ENCODE results near the gene TFAP2E.

Gene TFAP2E

GRCh38 chr1:35580949-35581388 is 7.9 kb downstream of the TFAP2E start:
- TF ChIP-seq, protein P1, sequence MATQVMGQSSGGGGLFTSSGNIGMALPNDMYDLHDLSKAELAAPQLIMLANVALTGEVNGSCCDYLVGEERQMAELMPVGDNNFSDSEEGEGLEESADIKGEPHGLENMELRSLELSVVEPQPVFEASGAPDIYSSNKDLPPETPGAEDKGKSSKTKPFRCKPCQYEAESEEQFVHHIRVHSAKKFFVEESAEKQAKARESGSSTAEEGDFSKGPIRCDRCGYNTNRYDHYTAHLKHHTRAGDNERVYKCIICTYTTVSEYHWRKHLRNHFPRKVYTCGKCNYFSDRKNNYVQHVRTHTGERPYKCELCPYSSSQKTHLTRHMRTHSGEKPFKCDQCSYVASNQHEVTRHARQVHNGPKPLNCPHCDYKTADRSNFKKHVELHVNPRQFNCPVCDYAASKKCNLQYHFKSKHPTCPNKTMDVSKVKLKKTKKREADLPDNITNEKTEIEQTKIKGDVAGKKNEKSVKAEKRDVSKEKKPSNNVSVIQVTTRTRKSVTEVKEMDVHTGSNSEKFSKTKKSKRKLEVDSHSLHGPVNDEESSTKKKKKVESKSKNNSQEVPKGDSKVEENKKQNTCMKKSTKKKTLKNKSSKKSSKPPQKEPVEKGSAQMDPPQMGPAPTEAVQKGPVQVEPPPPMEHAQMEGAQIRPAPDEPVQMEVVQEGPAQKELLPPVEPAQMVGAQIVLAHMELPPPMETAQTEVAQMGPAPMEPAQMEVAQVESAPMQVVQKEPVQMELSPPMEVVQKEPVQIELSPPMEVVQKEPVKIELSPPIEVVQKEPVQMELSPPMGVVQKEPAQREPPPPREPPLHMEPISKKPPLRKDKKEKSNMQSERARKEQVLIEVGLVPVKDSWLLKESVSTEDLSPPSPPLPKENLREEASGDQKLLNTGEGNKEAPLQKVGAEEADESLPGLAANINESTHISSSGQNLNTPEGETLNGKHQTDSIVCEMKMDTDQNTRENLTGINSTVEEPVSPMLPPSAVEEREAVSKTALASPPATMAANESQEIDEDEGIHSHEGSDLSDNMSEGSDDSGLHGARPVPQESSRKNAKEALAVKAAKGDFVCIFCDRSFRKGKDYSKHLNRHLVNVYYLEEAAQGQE (IDR thresholded peaks at IDR 0.05; ENCODE audit: insufficient read depth in 1 of 2, low read depth in 2 of 2, low read length in 2 of 2): no peak
- TF ChIP-seq SIN3A (IDR thresholded peaks at IDR 0.05; ENCODE audit: borderline replicate concordance, insufficient read depth, low read length) (no peak), FOXP2 (optimal IDR thresholded peaks at IDR 0.05; ENCODE audit: borderline replicate concordance, extremely low read depth, extremely low read length, insufficient read depth) (no peak), TAF1 (IDR thresholded peaks at IDR 0.05; ENCODE audit: borderline replicate concordance, insufficient read depth, low read length) (no peak), POLR2AphosphoS5 (IDR thresholded peaks at IDR 0.05; ENCODE audit: low read depth, low read length) (no peak)

DNA sequence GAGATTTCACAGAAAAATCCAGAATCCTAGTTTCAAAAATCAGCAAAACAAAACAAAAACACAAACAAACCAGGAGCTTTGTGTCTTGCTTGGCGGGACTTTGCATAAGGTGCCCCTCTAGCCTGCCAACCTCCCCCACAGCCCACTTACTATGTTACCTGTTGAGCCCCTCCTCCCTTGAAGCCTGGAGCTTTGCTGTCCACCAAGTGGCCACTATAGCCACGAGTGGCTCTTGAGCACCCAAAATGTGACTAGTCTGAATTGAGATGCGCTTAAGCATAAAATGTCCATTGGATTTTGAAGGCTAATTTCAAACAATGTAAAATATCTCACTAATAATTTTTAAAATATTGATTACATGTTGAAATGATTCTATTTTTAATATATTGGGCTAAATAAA is 12.2 kb downstream of the TFAP2E start:
- TF ChIP-seq, protein P1 (IDR thresholded peaks at IDR 0.05; ENCODE audit: insufficient read depth in 1 of 2, low read depth in 2 of 2, low read length in 2 of 2): no peak
- TF ChIP-seq SIN3A (IDR thresholded peaks at IDR 0.05; ENCODE audit: borderline replicate concordance, insufficient read depth, low read length) (no peak), TAF1 (IDR thresholded peaks at IDR 0.05; ENCODE audit: borderline replicate concordance, insufficient read depth, low read length) (no peak), FOXP2 (optimal IDR thresholded peaks at IDR 0.05; ENCODE audit: borderline replicate concordance, extremely low read depth, extremely low read length, insufficient read depth) (no peak), POLR2AphosphoS5 (IDR thresholded peaks at IDR 0.05; ENCODE audit: low read depth, low read length) (no peak)

DNA sequence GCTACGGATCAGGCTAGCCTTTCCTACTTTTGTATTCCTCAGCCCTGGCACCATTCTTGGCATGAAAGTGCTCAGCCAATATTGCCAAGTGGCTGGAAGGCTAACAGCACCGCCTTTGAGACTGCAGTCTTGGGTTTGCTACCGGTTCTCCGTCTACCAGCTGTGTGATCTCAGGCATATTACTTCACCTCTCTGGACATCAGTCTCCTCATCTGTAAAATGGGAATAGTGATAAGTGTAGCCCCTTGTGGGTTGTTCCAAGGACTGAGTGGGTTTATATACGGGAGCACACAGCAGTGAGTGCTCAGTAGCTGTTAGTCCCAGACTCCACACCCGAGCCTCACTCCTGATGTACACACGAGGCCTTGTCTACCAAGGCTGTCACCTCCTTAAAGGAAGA is 13.7 kb downstream of the TFAP2E start:
- TF ChIP-seq SIN3A (IDR thresholded peaks at IDR 0.05; ENCODE audit: borderline replicate concordance, insufficient read depth, low read length) (no peak), POLR2AphosphoS5 (IDR thresholded peaks at IDR 0.05; ENCODE audit: low read depth, low read length) (no peak), TAF1 (IDR thresholded peaks at IDR 0.05; ENCODE audit: borderline replicate concordance, insufficient read depth, low read length) (no peak), FOXP2 (optimal IDR thresholded peaks at IDR 0.05; ENCODE audit: borderline replicate concordance, extremely low read depth, extremely low read length, insufficient read depth) (no peak)
- TF ChIP-seq, protein P1 (IDR thresholded peaks at IDR 0.05; ENCODE audit: insufficient read depth in 1 of 2, low read depth in 2 of 2, low read length in 2 of 2): no peak

- TF ChIP-seq FOXP2 (optimal IDR thresholded peaks at IDR 0.05; ENCODE audit: borderline replicate concordance, extremely low read depth, extremely low read length, insufficient read depth): no peak
- no peak for TF ChIP-seq SIN3A (IDR thresholded peaks at IDR 0.05; ENCODE audit: borderline replicate concordance, insufficient read depth, low read length)
These were observed 14.6 kb downstream of the TFAP2E start for GRCh38 chr1:35587736-35588135.

- TF ChIP-seq, protein P1 (IDR thresholded peaks at IDR 0.05; ENCODE audit: insufficient read depth in 1 of 2, low read depth in 2 of 2, low read length in 2 of 2): no peak
- TF ChIP-seq SIN3A (IDR thresholded peaks at IDR 0.05; ENCODE audit: borderline replicate concordance, insufficient read depth, low read length) (no peak), POLR2AphosphoS5 (IDR thresholded peaks at IDR 0.05; ENCODE audit: low read depth, low read length) (no peak), FOXP2 (optimal IDR thresholded peaks at IDR 0.05; ENCODE audit: borderline replicate concordance, extremely low read depth, extremely low read length, insufficient read depth) (no peak), TAF1 (IDR thresholded peaks at IDR 0.05; ENCODE audit: borderline replicate concordance, insufficient read depth, low read length) (no peak)
These were observed 15.2 kb downstream of the TFAP2E start for GRCh38 chr1:35588197-35588910.

All from PFSK-1 (cell line).